ENCODE results near the gene LPIN3. TPM values are rescaled to one million over a fixed set of nuclear protein-coding genes. Genes with fewer than 3 reads are reported as not detected.

LPIN3 gene
- total and polyA plus RNA-seq, 2 experiments from 2014 or later, result 18.1 to 22.4 TPM

- no peaks in the 10 kb centered on the region for H3K27me3 ChIP-seq
- H3K36me3 ChIP-seq (replicated peaks; ENCODE audit: insufficient read depth, low read depth), result no peaks in the 10 kb centered on the region
- no peak overlapping the region for H3K4me3 ChIP-seq
- no peak overlapping the region for H3K4me2 ChIP-seq
- DNase-seq (ENCODE audit: low spot score), result no peak
- no peak overlapping the region for H2AFZ ChIP-seq
- no peaks in the 10 kb centered on the region for H3K9me2 ChIP-seq (replicated peaks; ENCODE audit: insufficient read depth)
- H3K9me3 ChIP-seq (ENCODE audit: low read depth), result no peaks in the 10 kb centered on the region
- H3K4me1 ChIP-seq (ENCODE audit: insufficient read depth), result peaks cover 13% of the 10 kb centered on the region
- TF ChIP-seq EZH2 (IDR thresholded peaks at IDR 0.05; ENCODE audit: borderline replicate concordance), result no peak
- TF ChIP-seq EZH2phosphoT487 (IDR thresholded peaks at IDR 0.05; ENCODE audit: low read depth, severe bottlenecking, unreplicated experiment), result no peak
- no peak for TF ChIP-seq CTCF (IDR thresholded peaks at IDR 0.05; ENCODE audit: poor library complexity)
- no peaks in the 10 kb centered on the region for H4K20me1 ChIP-seq (ENCODE audit: insufficient read depth, poor library complexity, severe bottlenecking)
- WGBS (ENCODE audit: low lambda C conversion rate, missing lambda C conversion rate), result 99% methylated on average over 3 of the region's 3 CpGs
- H3K79me2 ChIP-seq, result peaks cover 70% of the 10 kb centered on the region
- no peak overlapping the region for H3K27ac ChIP-seq
Observed at GRCh38 chr20:41304424-41305079, 36.1 kb upstream of the LPIN3 start.

- Histone ChIP-seq H3K4me1 (ENCODE audit: insufficient read depth) (peaks cover 14% of the 10 kb centered on the region), H3K9me3 (ENCODE audit: low read depth) (no peaks in the 10 kb centered on the region), H4K20me1 (ENCODE audit: insufficient read depth, poor library complexity, severe bottlenecking) (no peaks in the 10 kb centered on the region), H3K27ac (no peak overlapping the region), H3K79me2 (peaks cover 81% of the 10 kb centered on the region), H3K36me3 (replicated peaks; ENCODE audit: insufficient read depth, low read depth) (no peaks in the 10 kb centered on the region), H2AFZ (no peak overlapping the region), H3K27me3 (no peaks in the 10 kb centered on the region), H3K9me2 (replicated peaks; ENCODE audit: insufficient read depth) (no peaks in the 10 kb centered on the region), H3K4me3 (no peak overlapping the region), H3K4me2 (no peak overlapping the region)
- TF ChIP-seq EZH2phosphoT487 (IDR thresholded peaks at IDR 0.05; ENCODE audit: low read depth, severe bottlenecking, unreplicated experiment) (no peak), EZH2 (IDR thresholded peaks at IDR 0.05; ENCODE audit: borderline replicate concordance) (no peak), CTCF (IDR thresholded peaks at IDR 0.05; ENCODE audit: poor library complexity) (no peak)
- WGBS (ENCODE audit: low lambda C conversion rate, missing lambda C conversion rate), result 90% methylated on average over 5 of the region's 5 CpGs
- no peak for DNase-seq (ENCODE audit: low spot score)
Observed at GRCh38 chr20:41306061-41306727, 34.4 kb upstream of the LPIN3 start.

- Histone ChIP-seq H4K20me1 (ENCODE audit: insufficient read depth, poor library complexity, severe bottlenecking) (no peaks in the 10 kb centered on the region), H3K9me3 (ENCODE audit: low read depth) (no peaks in the 10 kb centered on the region), H3K79me2 (peaks cover 88% of the 10 kb centered on the region), H3K27me3 (no peaks in the 10 kb centered on the region), H3K4me1 (ENCODE audit: insufficient read depth) (peaks cover 14% of the 10 kb centered on the region), H3K27ac (no peak overlapping the region), H2AFZ (no peak overlapping the region), H3K4me3 (no peak overlapping the region), H3K4me2 (no peak overlapping the region), H3K36me3 (replicated peaks; ENCODE audit: insufficient read depth, low read depth) (no peaks in the 10 kb centered on the region), H3K9me2 (replicated peaks; ENCODE audit: insufficient read depth) (no peaks in the 10 kb centered on the region)
- DNase-seq (ENCODE audit: low spot score), result no peak
- 90% methylated on average over 1 of the region's 1 CpG for WGBS (ENCODE audit: low lambda C conversion rate, missing lambda C conversion rate)
- no peak for TF ChIP-seq EZH2phosphoT487 (IDR thresholded peaks at IDR 0.05; ENCODE audit: low read depth, severe bottlenecking, unreplicated experiment)
- TF ChIP-seq EZH2 (IDR thresholded peaks at IDR 0.05; ENCODE audit: borderline replicate concordance), result no peak
- TF ChIP-seq CTCF (IDR thresholded peaks at IDR 0.05; ENCODE audit: poor library complexity), result no peak
Observed at GRCh38 chr20:41307021-41307420, 33.6 kb upstream of the LPIN3 start.

Measured in hepatocyte (in vitro differentiated cells).